ENCODE measurements around the gene CYRIA. TPM values are rescaled to one million over a fixed set of nuclear protein-coding genes. Genes with fewer than 3 reads are reported as not detected.

CYRIA gene
- total and polyA plus RNA-seq, 8 donors: under 0.01 to 12.7 (median 3.3) TPM

DNA sequence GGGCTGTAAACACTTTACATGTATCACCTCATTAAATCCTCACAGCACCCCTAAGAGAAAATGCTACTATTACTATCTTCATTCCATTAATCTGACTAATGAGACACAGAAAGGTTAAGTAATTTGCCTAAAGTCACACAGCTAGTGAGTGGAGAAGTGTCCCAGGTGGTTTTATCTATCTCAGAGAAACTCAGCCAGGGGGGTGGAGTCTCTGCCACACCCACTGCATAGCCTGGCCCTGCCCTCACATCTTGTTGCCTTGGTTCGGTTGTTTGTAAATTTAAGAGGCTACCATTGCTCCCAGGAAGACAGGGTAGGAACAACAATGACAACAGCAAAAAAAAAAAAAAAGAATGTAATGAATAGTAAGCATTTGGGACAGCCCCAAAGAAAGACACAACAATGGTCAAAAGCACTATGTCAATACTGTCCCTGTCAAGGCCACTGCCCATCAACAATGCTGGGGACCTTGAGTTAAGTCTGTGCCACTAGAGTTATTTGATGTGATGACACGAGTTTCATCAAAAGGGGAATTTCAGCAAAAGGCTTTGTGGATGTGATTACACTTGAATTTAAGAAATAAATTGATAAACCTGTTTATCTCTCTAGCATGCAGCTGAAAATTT, 17.5 kb downstream of the CYRIA start:
- H3K9me3 ChIP-seq: no peaks in the 10 kb centered on the region
- no peak for DNase-seq

DNA sequence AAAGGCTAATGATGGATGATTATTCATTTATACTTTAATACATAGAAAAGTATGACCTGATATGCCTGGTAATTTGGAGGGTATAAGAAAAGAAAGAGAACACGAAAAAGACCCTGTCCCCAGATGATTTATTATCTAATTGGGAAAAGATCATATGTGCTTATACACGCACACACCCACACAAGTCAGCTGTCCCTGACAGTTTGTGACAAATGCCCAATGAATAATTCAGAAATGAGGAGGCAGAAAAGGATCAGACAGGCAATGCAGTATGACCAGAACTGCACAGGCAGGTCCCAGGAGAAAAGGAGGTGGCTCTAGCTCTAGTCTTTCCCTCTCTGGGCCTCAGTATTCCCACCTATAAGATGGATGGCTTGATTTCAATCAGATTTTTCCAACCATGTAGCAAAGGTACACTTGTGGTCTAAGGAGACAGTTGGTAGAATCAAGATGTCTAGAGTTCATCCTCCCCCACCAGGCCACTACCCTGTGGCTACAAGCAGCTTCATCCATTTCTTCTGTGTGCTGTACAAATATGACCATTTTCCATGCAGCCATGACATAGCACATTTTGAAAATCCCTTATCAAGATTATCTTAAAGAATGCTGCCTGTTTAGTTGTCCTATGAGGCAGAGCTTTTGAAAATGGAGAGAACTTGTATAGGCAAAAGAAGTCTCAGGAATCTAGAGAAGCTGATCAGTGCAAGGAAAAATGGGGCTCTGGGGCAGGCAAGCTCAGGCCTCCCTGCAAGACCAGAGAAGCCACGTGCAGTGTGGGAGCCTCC, 19.7 kb downstream of the CYRIA start:
- no peak overlapping the region for H3K27ac ChIP-seq
- no peak for TF ChIP-seq POLR2AphosphoS5 (IDR thresholded peaks at IDR 0.05)
- TF ChIP-seq POLR2A (IDR thresholded peaks at IDR 0.05): no peak
- no peak for TF ChIP-seq EP300 (IDR thresholded peaks at IDR 0.05)
- TF ChIP-seq, protein P1, sequence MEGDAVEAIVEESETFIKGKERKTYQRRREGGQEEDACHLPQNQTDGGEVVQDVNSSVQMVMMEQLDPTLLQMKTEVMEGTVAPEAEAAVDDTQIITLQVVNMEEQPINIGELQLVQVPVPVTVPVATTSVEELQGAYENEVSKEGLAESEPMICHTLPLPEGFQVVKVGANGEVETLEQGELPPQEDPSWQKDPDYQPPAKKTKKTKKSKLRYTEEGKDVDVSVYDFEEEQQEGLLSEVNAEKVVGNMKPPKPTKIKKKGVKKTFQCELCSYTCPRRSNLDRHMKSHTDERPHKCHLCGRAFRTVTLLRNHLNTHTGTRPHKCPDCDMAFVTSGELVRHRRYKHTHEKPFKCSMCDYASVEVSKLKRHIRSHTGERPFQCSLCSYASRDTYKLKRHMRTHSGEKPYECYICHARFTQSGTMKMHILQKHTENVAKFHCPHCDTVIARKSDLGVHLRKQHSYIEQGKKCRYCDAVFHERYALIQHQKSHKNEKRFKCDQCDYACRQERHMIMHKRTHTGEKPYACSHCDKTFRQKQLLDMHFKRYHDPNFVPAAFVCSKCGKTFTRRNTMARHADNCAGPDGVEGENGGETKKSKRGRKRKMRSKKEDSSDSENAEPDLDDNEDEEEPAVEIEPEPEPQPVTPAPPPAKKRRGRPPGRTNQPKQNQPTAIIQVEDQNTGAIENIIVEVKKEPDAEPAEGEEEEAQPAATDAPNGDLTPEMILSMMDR (IDR thresholded peaks at IDR 0.05): no peak
- no peaks in the 10 kb centered on the region for H3K27me3 ChIP-seq
- H3K4me1 ChIP-seq: peaks cover 15 to 53% (median 30%) of the 10 kb centered on the region in 4 donors
- intact Hi-C loops (cut with DNase I; ENCODE audit: low total_unique reads): no loop called here
- no peak overlapping the region for H3K4me3 ChIP-seq
- H3K36me3 ChIP-seq: no peaks in the 10 kb centered on the region
- WGBS, 5 donors: 77 to 91% (median 89%) methylated on average over 3 of the region's 3 CpGs
- no peak for DNase-seq
- no peaks in the 10 kb centered on the region for H3K9me3 ChIP-seq

More for the DNA sequence above, 17.5 kb downstream of the CYRIA start:
- 83 to 95% (median 88%) methylated on average over 2 of the region's 2 CpGs for WGBS, 5 donors
- no peak overlapping the region for H3K4me3 ChIP-seq
- no peaks in the 10 kb centered on the region for H3K27me3 ChIP-seq
- TF ChIP-seq POLR2A (IDR thresholded peaks at IDR 0.05) (no peak), EP300 (IDR thresholded peaks at IDR 0.05) (no peak), POLR2AphosphoS5 (IDR thresholded peaks at IDR 0.05) (no peak)
- TF ChIP-seq, protein P1 (IDR thresholded peaks at IDR 0.05): no peak
- H3K36me3 ChIP-seq: no peaks in the 10 kb centered on the region
- peaks cover 32 to 62% (median 51%) of the 10 kb centered on the region in 4 donors for H3K4me1 ChIP-seq
- intact Hi-C loops (cut with DNase I; ENCODE audit: low total_unique reads): no loop called here
- H3K27ac ChIP-seq: no peak overlapping the region

DNA sequence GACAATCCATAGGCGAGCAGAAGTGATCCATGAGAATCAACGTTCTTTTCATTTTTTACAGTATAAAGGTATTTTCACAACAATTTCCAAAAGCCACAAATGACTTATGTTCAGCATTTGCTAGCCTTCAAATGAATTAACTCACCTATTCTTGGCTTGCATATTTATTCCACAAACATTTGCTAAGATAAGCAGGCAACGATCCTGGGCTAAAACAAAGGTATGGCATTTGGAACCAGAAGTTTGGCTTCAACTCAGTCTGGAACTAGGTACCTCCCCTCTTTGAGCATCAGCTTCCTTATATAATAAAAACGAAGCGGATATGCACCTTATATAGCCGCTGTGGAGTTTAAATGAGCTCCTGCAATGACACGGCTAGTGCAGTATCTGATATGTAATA, 20.5 kb downstream of the CYRIA start:
- TF ChIP-seq, protein P1 (IDR thresholded peaks at IDR 0.05): no peak
- TF ChIP-seq POLR2AphosphoS5 (IDR thresholded peaks at IDR 0.05) (no peak), EP300 (IDR thresholded peaks at IDR 0.05) (no peak), POLR2A (IDR thresholded peaks at IDR 0.05) (no peak)
- Histone ChIP-seq H3K4me3 (no peak overlapping the region), H3K4me1 (peaks cover 6 to 45% (median 24%) of the 10 kb centered on the region in 4 donors), H3K9me3 (no peaks in the 10 kb centered on the region), H3K27me3 (no peaks in the 10 kb centered on the region), H3K27ac (no peak overlapping the region), H3K36me3 (no peaks in the 10 kb centered on the region)
- 38 to 64% (median 56%) methylated on average over 7 of the region's 7 CpGs for WGBS, 5 donors
- no peak for DNase-seq
- intact Hi-C loops (cut with DNase I; ENCODE audit: low total_unique reads): no loop called here

DNA sequence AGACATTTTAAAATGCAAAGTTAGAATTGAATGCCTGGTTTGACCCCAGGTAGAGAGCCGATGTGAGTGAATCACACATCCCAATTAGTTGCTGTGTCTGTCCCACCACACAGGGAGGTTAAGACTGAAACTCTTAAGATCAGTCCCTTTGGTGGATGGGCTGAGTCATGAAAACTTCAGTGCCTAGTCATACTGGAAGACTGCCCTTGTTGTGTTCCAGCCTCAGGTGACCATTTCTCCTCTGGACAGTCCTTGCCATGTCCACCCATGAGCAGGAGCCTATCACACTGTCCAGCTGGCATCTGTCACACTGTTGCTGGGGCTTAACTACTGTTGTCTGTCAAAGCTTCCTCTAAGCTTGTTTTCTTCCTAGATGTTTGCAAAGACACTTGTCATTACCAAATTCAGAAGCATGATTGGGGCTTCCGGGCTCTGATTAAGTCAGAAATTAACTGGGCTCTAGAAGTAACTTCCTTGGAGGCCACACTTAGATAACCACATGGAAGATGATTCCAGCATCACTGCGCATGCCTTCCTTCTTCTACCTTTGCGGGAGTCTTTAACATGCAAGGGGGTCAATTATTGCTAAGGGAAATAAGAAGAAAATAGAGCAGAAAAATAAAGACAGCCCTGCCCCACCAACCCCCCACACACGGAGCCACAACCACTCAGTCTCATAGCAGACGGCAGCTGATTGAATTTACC, 21.3 kb downstream of the CYRIA start:
- Histone ChIP-seq H3K27ac (no peak overlapping the region), H3K4me1 (peaks cover 0 to 38% (median 20%) of the 10 kb centered on the region in 4 donors), H3K9me3 (no peaks in the 10 kb centered on the region), H3K36me3 (no peaks in the 10 kb centered on the region), H3K4me3 (no peak overlapping the region), H3K27me3 (no peaks in the 10 kb centered on the region)
- WGBS, 5 donors: 68 to 90% (median 76%) methylated on average over 6 of the region's 6 CpGs
- intact Hi-C loops (cut with DNase I; ENCODE audit: low total_unique reads): no loop called here
- DNase-seq: no peak
- TF ChIP-seq EP300 (IDR thresholded peaks at IDR 0.05) (no peak), POLR2AphosphoS5 (IDR thresholded peaks at IDR 0.05) (no peak), POLR2A (IDR thresholded peaks at IDR 0.05) (no peak)
- TF ChIP-seq, protein P1 (IDR thresholded peaks at IDR 0.05): no peak

Measured in stomach (tissue), 9 donors.